Endothelial cell of umbilical vein (primary cell): Measurements from ENCODE around the gene CD44. TPM values are rescaled to one million over a fixed set of nuclear protein-coding genes. Genes with fewer than 3 reads are reported as not detected.

Source experiments
- BruUV-seq: library from RNA; stranded (reverse); fragments of 400-500 nt; replicated peaks from 2 replicates; lab custom pipeline; 2021; lab: Mats Ljungman, UMichigan
- CTCF ChIA-PET: fragments of 300-600, 350-600 bp; sonication (Branson Sonifier 250); formaldehyde crosslinking; loops from one replicate; lab custom pipeline; 2021; ENCODE audit warnings: antibody characterized with exemption, inconsistent platforms; lab: Charles Lee
- POLR2A ChIA-PET: fragments of 300-600, 350-600 bp; sonication (Branson Sonifier 250); formaldehyde crosslinking; loops from one replicate; lab custom pipeline; 2021; ENCODE audit warnings: antibody characterized with exemption, inconsistent platforms; lab: Charles Lee
- DNase-seq: peaks from one replicate; pipeline ENCODE4 v3.0.0-alpha.2; 2011; ENCODE audit warnings: low read depth, low spot score
- FAIRE-seq: peaks from 2 replicates; lab custom pipeline; 2011; peaks lifted over from hg19 to GRCh38; lab: Jason Lieb, UNC
- H2AFZ ChIP-seq: 2 replicates; pipeline ENCODE4 v1.6.0; 2012; ENCODE audit warnings: low read depth, low read length, control low read depth, inconsistent platforms
- H3K27ac ChIP-seq: 2 replicates; pipeline ENCODE4 v1.5.1; 2011; ENCODE audit warnings: low read depth, mild to moderate bottlenecking, control low read depth, low read length, moderate library complexity; ENCODE audit not compliant: insufficient read depth
- H3K27me3 ChIP-seq, 2 experiments: 2 replicates each; pipeline versions ENCODE4 v1.6.0 to v1.6.1; 2011; ENCODE audit warnings: low read length in 2 of 2, mixed read lengths in 1 of 2; ENCODE audit not compliant: control insufficient read depth in 2 of 2, insufficient read depth in 2 of 2
- H3K36me3 ChIP-seq, 2 experiments: 2 replicates in 1 of 2; 3 replicates in 1 of 2; pipeline ENCODE4 v1.5.1; 2011; ENCODE audit warnings: low read length in 2 of 2, mild to moderate bottlenecking in 1 of 2, moderate library complexity in 1 of 2; ENCODE audit not compliant: control insufficient read depth in 2 of 2, insufficient read depth in 2 of 2; ENCODE audit errors: extremely low read depth in 1 of 2
- H3K4me1 ChIP-seq: 3 replicates; pipeline ENCODE4 v1.5.1; 2011; ENCODE audit warnings: mild to moderate bottlenecking, low read length; ENCODE audit not compliant: control insufficient read depth, insufficient read depth; ENCODE audit errors: extremely low read depth
- H3K4me2 ChIP-seq: 2 replicates; pipeline ENCODE4 v1.6.1; 2011; ENCODE audit warnings: low read length, control low read depth, mixed read lengths; ENCODE audit not compliant: insufficient read depth
- H3K4me3 ChIP-seq, 3 experiments: fragments of 200-600 bp in 1 of 3; sonication (generic), shearing (Covaris generic) in 1 of 3; replicated peaks in 1 of 3; 2 replicates each; pipeline ENCODE4 v1.5.1; 2011 to 2016; ENCODE audit warnings: control low read depth in 3 of 3, low read length in 3 of 3, mild to moderate bottlenecking in 2 of 3, inconsistent platforms in 1 of 3, low read depth in 1 of 3, moderate library complexity in 1 of 3; ENCODE audit not compliant: insufficient read depth in 1 of 3
- H3K79me2 ChIP-seq: 2 replicates; pipeline ENCODE4 v1.6.0; 2012; ENCODE audit warnings: low read length, inconsistent platforms; ENCODE audit not compliant: control insufficient read depth, insufficient read depth
- H3K9ac ChIP-seq: replicated peaks from 2 replicates; pipeline ENCODE3; 2011; ENCODE audit warnings: low read length, control low read depth; ENCODE audit not compliant: insufficient read depth; ENCODE audit errors: extremely low read depth
- H3K9me1 ChIP-seq: replicated peaks from 3 replicates; pipeline ENCODE4 v1.6.0; 2011; ENCODE audit warnings: mild to moderate bottlenecking, low read length; ENCODE audit not compliant: control insufficient read depth, insufficient read depth; ENCODE audit errors: extremely low read depth
- H3K9me3 ChIP-seq: replicated peaks from 2 replicates; pipeline ENCODE4 v1.5.1; 2012; ENCODE audit warnings: low read length, inconsistent platforms; ENCODE audit not compliant: control insufficient read depth, insufficient read depth
- H4K20me1 ChIP-seq: replicated peaks from 2 replicates; pipeline ENCODE3; 2011; ENCODE audit warnings: mild to moderate bottlenecking, low read length; ENCODE audit not compliant: control insufficient read depth, insufficient read depth; ENCODE audit errors: extremely low read depth
- CTCF ChIP-seq, 2 donors: IDR thresholded peaks; 1 replicate in 1 of 2; 2 replicates in 1 of 2; pipeline ENCODE4 v1.5.1; 2011; ENCODE audit warnings: low read length in 2 of 2, mild to moderate bottlenecking in 2 of 2, moderate library complexity in 2 of 2, control low read depth in 1 of 2, inconsistent platforms in 1 of 2, low read depth in 1 of 2; ENCODE audit not compliant: insufficient read depth in 1 of 2; ENCODE audit errors: extremely low read depth in 1 of 2
- EZH2 ChIP-seq: IDR thresholded peaks from 2 replicates; pipeline ENCODE4 v1.6.1; 2012; ENCODE audit warnings: borderline replicate concordance, low read depth, mild to moderate bottlenecking, moderate library complexity, low read length, inconsistent platforms; ENCODE audit not compliant: severe bottlenecking
- GATA2 ChIP-seq: IDR thresholded peaks from 2 replicates; pipeline ENCODE4 v1.7.0; 2011; ENCODE audit warnings: low read depth, mild to moderate bottlenecking, moderate library complexity, mixed read lengths, low read length; ENCODE audit not compliant: insufficient read length, insufficient read depth
- JUN ChIP-seq: IDR thresholded peaks from 2 replicates; pipeline ENCODE4 v1.6.1; 2011; ENCODE audit warnings: borderline replicate concordance, low read depth; ENCODE audit not compliant: insufficient read length, insufficient read depth
- MAX ChIP-seq: IDR thresholded peaks from 2 replicates; pipeline ENCODE4 v1.6.1; 2011; ENCODE audit not compliant: insufficient read depth, insufficient read length
- POLR2A ChIP-seq: IDR thresholded peaks from 2 replicates; pipeline ENCODE4 v1.6.1; 2012; ENCODE audit warnings: low read depth, mild to moderate bottlenecking, control low read depth, low read length
- POLR2AphosphoS5 ChIP-seq: IDR thresholded peaks from 2 replicates; pipeline ENCODE4 v1.6.1; 2012; ENCODE audit warnings: low read depth, mild to moderate bottlenecking, control low read depth, low read length, moderate library complexity; ENCODE audit not compliant: insufficient read depth
- dilution Hi-C: fragments of 300-500 bp; cut with MboI; formaldehyde crosslinking; loops from one replicate; pipeline ENCODE4 v1.15.0; 2019; ENCODE audit warnings: low sequenced_read_pairs; ENCODE audit not compliant: extremely low pct_ligation_motif_present
- intact Hi-C: fragments of 100-400 bp; cut with micrococcal nuclease; formaldehyde crosslinking; loops from one replicate; pipeline ENCODE4 v1.10.0; 2022
- polyA plus RNA-seq, 4 experiments: library from polyadenylated mRNA; depleted of rRNA in 3 of 4; stranded (reverse) in 3 of 4; unstranded in 1 of 4; fragments of >200 nt; gene quantifications; 2 replicates each; pipeline versions ENCODE4 v1.2.1 to v1.2.3, GENCODE V29; 2011 to 2012; ENCODE audit warnings: missing spikeins in 1 of 4
- total RNA-seq: library from RNA; stranded (reverse); gene quantifications from 2 replicates; pipeline ENCODE4 v1.2.3, GENCODE V29; 2021

Gene CD44
- total and polyA plus RNA-seq, 2 donors (not counting 3 experiments of a cell fraction or from before 2014, with no cell fraction given): 25.5 to 26.3 TPM

- dilution Hi-C loops: no loop called here
- CTCF ChIA-PET: interaction anchor here (2.5 to 3.2 kb wide), 2 partner anchors 25 to 27 kb away, joined by 5 to 20 read pairs; partner anchors contain the start of gene CD44
- no peak overlapping the region for H3K9ac ChIP-seq
Measured at GRCh38 chr11:35165030-35165422, 26.1 kb downstream of the CD44 start.

More at GRCh38 chr11:35165030-35165422, 26.1 kb downstream of the CD44 start:
- no peak overlapping the region for H2AFZ ChIP-seq
- DNase-seq (no peak), FAIRE-seq (no peak)
- no peak overlapping the region for H3K4me2 ChIP-seq
- H4K20me1 ChIP-seq: no peaks in the 10 kb centered on the region
- intact Hi-C loops: loop anchor here (5.0 kb wide), 1 partner anchor 133 kb away; no protein-coding TSS in a partner anchor
- peaks cover 84% of the 10 kb centered on the region for H3K79me2 ChIP-seq
- TF ChIP-seq CTCF (IDR thresholded peaks at IDR 0.05; ENCODE audit: extremely low read depth in 1 of 2, insufficient read depth in 1 of 2, low read depth in 1 of 2, low read length in 2 of 2) (no peak), JUN (no peak), MAX (no peak), EZH2 (no peak), POLR2A (no peak), POLR2AphosphoS5 (no peak), GATA2 (no peak)
- H3K27ac ChIP-seq: peak overlapping the region; percentile 84
- H3K27me3 ChIP-seq: no peaks in the 10 kb centered on the region
- POLR2A ChIA-PET: no interaction called here
- no peak overlapping the region for H3K4me3 ChIP-seq
- no peaks in the 10 kb centered on the region for H3K9me3 ChIP-seq
- no peaks in the 10 kb centered on the region for H3K9me1 ChIP-seq
- BruUV-seq: no TSS peak
- H3K4me1 ChIP-seq: peaks cover 39% of the 10 kb centered on the region
- no peaks in the 10 kb centered on the region for H3K36me3 ChIP-seq
